Tibial nerve (tissue), 3 donors: ENCODE results near the gene PRPF40B.

Source experiments
- CTCF ChIP-seq, 5 experiments: fragments of 200-600 bp in 3 of 5; fragments of 450-650 bp in 2 of 5; sonication (generic) in 3 of 5; IDR thresholded peaks; one replicate each; pipeline ENCODE4 v1.5.1; 2016 to 2019; ENCODE audit warnings: antibody characterized with exemption in 5 of 5, mild to moderate bottlenecking in 3 of 5, moderate library complexity in 2 of 5
- POLR2A ChIP-seq, 2 donors: fragments of 450-650 bp; IDR thresholded peaks; one replicate each; pipeline ENCODE4 v1.6.1; 2017; ENCODE audit warnings: antibody characterized with exemption in 2 of 2, mild to moderate bottlenecking in 2 of 2, moderate library complexity in 2 of 2

- TF ChIP-seq CTCF (IDR thresholded peaks at IDR 0.05) (no peak), POLR2A (IDR thresholded peaks at IDR 0.05) (no peak)
Observed at GRCh38 chr12:49636574-49636973, 13.2 kb downstream of the PRPF40B start.
